Activated T-helper 2 cell treated with anti-CD3 and anti-CD28 coated beads, Interferon-gamma antibody, Interleukin-2, Interleukin-4, amounts not matched to agents 10 μg/mL and 5 μg/mL and 100 μg/mL, durations not matched to agents 14 hours and 24 hours and 36 hours (primary cell): Measurements from ENCODE around the gene KIF19. TPM values are rescaled to one million over a fixed set of nuclear protein-coding genes. Genes with fewer than 3 reads are reported as not detected.

Experiments used
- DNase-seq: peaks from one replicate; pipeline ENCODE4 v3.0.0; 2021; ENCODE audit warnings: low spot score
- H3K27ac Mint-ChIP-seq: one replicate; pipeline ENCODE4 v1.8.0; 2021; ENCODE audit warnings: mixed read lengths
- H3K27me3 Mint-ChIP-seq: one replicate; pipeline ENCODE4 v1.8.0; 2021; ENCODE audit warnings: low read depth, mixed read lengths
- H3K36me3 Mint-ChIP-seq: one replicate; pipeline ENCODE4 v1.8.0; 2021; ENCODE audit warnings: low read depth, mixed read lengths
- H3K4me1 Mint-ChIP-seq: one replicate; pipeline ENCODE4 v1.8.0; 2021; ENCODE audit warnings: low read depth, mixed read lengths
- H3K4me3 Mint-ChIP-seq: one replicate; pipeline ENCODE4 v1.8.0; 2021; ENCODE audit warnings: low read depth, mild to moderate bottlenecking, moderate library complexity, mixed read lengths
- H3K9me3 Mint-ChIP-seq: one replicate; pipeline ENCODE4 v1.8.0; 2021; ENCODE audit warnings: mixed read lengths
- intact Hi-C: fragments of 100-400 bp; cut with micrococcal nuclease; formaldehyde crosslinking; loops from one replicate; pipeline ENCODE4 v1.15.1; 2023
- total RNA-seq: library from RNA; stranded (reverse); gene quantifications from 2 replicates; pipeline ENCODE4 v1.2.3, GENCODE V29; 2022

KIF19 gene
- total RNA-seq, 1 donor from 2014 or later: 0.14 TPM

GRCh38 chr17:74373838-74374606 is 48.0 kb downstream of the KIF19 start:
- intact Hi-C loops: no loop called here
- Mint-ChIP-seq H3K27me3 (peaks cover 6% of the 10 kb centered on the region), H3K9me3 (no peaks in the 10 kb centered on the region), H3K36me3 (no peaks in the 10 kb centered on the region), H3K4me3 (no peak overlapping the region), H3K4me1 (peaks cover 6% of the 10 kb centered on the region), H3K27ac (no peak overlapping the region)
- no peak for DNase-seq

GRCh38 chr17:74374858-74375257 is 48.8 kb downstream of the KIF19 start:
- no peak overlapping the region for H3K27ac Mint-ChIP-seq

GRCh38 chr17:74379495-74380085 is 53.6 kb downstream of the KIF19 start:
- peak; percentile 82 for DNase-seq
- Mint-ChIP-seq H3K36me3 (no peaks in the 10 kb centered on the region), H3K4me3 (no peak overlapping the region), H3K27me3 (peaks cover 7% of the 10 kb centered on the region), H3K9me3 (no peaks in the 10 kb centered on the region), H3K27ac (no peak overlapping the region), H3K4me1 (no peaks in the 10 kb centered on the region)
- intact Hi-C loops: loop anchor here (1.0 kb wide), 3 partner anchors 78 to 154 kb away; no protein-coding TSS in a partner anchor

More at GRCh38 chr17:74374858-74375257, 48.8 kb downstream of the KIF19 start:
- intact Hi-C loops: no loop called here
- no peaks in the 10 kb centered on the region for H3K36me3 Mint-ChIP-seq
- no peaks in the 10 kb centered on the region for H3K4me1 Mint-ChIP-seq
- H3K27me3 Mint-ChIP-seq: peaks cover 6% of the 10 kb centered on the region
- no peaks in the 10 kb centered on the region for H3K9me3 Mint-ChIP-seq
- no peak for DNase-seq
- no peak overlapping the region for H3K4me3 Mint-ChIP-seq

GRCh38 chr17:74380086-74380958 is 54.3 kb downstream of the KIF19 start:
- intact Hi-C loops: no loop called here
- H3K4me1 Mint-ChIP-seq: no peaks in the 10 kb centered on the region
- no peaks in the 10 kb centered on the region for H3K36me3 Mint-ChIP-seq
- no peak for DNase-seq
- no peak overlapping the region for H3K4me3 Mint-ChIP-seq
- H3K9me3 Mint-ChIP-seq: no peaks in the 10 kb centered on the region
- no peak overlapping the region for H3K27ac Mint-ChIP-seq
- H3K27me3 Mint-ChIP-seq: peaks cover 8% of the 10 kb centered on the region

- no peak for DNase-seq
- intact Hi-C loops: no loop called here
- Mint-ChIP-seq H3K9me3 (no peaks in the 10 kb centered on the region), H3K4me3 (no peak overlapping the region), H3K4me1 (no peaks in the 10 kb centered on the region), H3K27me3 (peaks cover 8% of the 10 kb centered on the region), H3K36me3 (no peaks in the 10 kb centered on the region), H3K27ac (no peak overlapping the region)
Observed at GRCh38 chr17:74380959-74381808, 55.2 kb downstream of the KIF19 start.

- H3K4me1 Mint-ChIP-seq: no peaks in the 10 kb centered on the region
- H3K36me3 Mint-ChIP-seq: no peaks in the 10 kb centered on the region
- no peak overlapping the region for H3K4me3 Mint-ChIP-seq
- intact Hi-C loops: no loop called here
- H3K27ac Mint-ChIP-seq: no peak overlapping the region
- no peaks in the 10 kb centered on the region for H3K9me3 Mint-ChIP-seq
- peaks cover 4% of the 10 kb centered on the region for H3K27me3 Mint-ChIP-seq
- no peak for DNase-seq
Observed at GRCh38 chr17:74383141-74383540, 57.1 kb downstream of the KIF19 start.

- intact Hi-C loops: no loop called here
- no peaks in the 10 kb centered on the region for H3K36me3 Mint-ChIP-seq
Observed at GRCh38 chr17:74385201-74385600, 59.2 kb downstream of the KIF19 start.

GRCh38 chr17:74386386-74386785 is 60.4 kb downstream of the KIF19 start:
- no peak overlapping the region for H3K4me3 Mint-ChIP-seq
- no peak overlapping the region for H3K27ac Mint-ChIP-seq
- H3K9me3 Mint-ChIP-seq: no peaks in the 10 kb centered on the region
- no peak for DNase-seq
- no peaks in the 10 kb centered on the region for H3K4me1 Mint-ChIP-seq
- H3K36me3 Mint-ChIP-seq: no peaks in the 10 kb centered on the region
- intact Hi-C loops: no loop called here
- H3K27me3 Mint-ChIP-seq: peaks cover 11% of the 10 kb centered on the region

More at GRCh38 chr17:74385201-74385600, 59.2 kb downstream of the KIF19 start:
- Mint-ChIP-seq H3K9me3 (no peaks in the 10 kb centered on the region), H3K27ac (no peak overlapping the region), H3K27me3 (peaks cover 7% of the 10 kb centered on the region), H3K4me1 (no peaks in the 10 kb centered on the region), H3K4me3 (no peak overlapping the region)
- no peak for DNase-seq

- Mint-ChIP-seq H3K4me1 (no peaks in the 10 kb centered on the region), H3K36me3 (no peaks in the 10 kb centered on the region), H3K4me3 (no peak overlapping the region), H3K27me3 (peaks cover 14% of the 10 kb centered on the region), H3K27ac (no peak overlapping the region), H3K9me3 (no peaks in the 10 kb centered on the region)
- no peak for DNase-seq
- intact Hi-C loops: no loop called here
Observed at GRCh38 chr17:74387365-74388218, 61.6 kb downstream of the KIF19 start.

- H3K4me3 Mint-ChIP-seq: no peak overlapping the region
- no peaks in the 10 kb centered on the region for H3K9me3 Mint-ChIP-seq
- DNase-seq: no peak
- intact Hi-C loops: no loop called here
- H3K27me3 Mint-ChIP-seq: peaks cover 14% of the 10 kb centered on the region
- no peak overlapping the region for H3K27ac Mint-ChIP-seq
- H3K36me3 Mint-ChIP-seq: no peaks in the 10 kb centered on the region
- H3K4me1 Mint-ChIP-seq: no peaks in the 10 kb centered on the region
Observed at GRCh38 chr17:74389084-74389753, 63.2 kb downstream of the KIF19 start.

GRCh38 chr17:74389937-74390679 is 64.1 kb downstream of the KIF19 start:
- Mint-ChIP-seq H3K36me3 (no peaks in the 10 kb centered on the region), H3K27ac (no peak overlapping the region), H3K4me1 (no peaks in the 10 kb centered on the region), H3K4me3 (no peak overlapping the region), H3K9me3 (no peaks in the 10 kb centered on the region), H3K27me3 (peaks cover 10% of the 10 kb centered on the region)
- DNase-seq: no peak
- intact Hi-C loops: no loop called here
